Putamen (tissue), 1 donor: ENCODE results near the gene CYP11A1.
"Not testable (repeated sequence)": the region's sequence is repeated elsewhere in the genome, so short reads cannot be mapped to it uniquely, and the experiment has no call there.

ENCODE experiments used
- DNase-seq: peaks from one replicate; pipeline ENCODE4 v3.0.0-alpha.2; 2016; ENCODE audit warnings: low spot score

The CYP11A1 gene

DNA sequence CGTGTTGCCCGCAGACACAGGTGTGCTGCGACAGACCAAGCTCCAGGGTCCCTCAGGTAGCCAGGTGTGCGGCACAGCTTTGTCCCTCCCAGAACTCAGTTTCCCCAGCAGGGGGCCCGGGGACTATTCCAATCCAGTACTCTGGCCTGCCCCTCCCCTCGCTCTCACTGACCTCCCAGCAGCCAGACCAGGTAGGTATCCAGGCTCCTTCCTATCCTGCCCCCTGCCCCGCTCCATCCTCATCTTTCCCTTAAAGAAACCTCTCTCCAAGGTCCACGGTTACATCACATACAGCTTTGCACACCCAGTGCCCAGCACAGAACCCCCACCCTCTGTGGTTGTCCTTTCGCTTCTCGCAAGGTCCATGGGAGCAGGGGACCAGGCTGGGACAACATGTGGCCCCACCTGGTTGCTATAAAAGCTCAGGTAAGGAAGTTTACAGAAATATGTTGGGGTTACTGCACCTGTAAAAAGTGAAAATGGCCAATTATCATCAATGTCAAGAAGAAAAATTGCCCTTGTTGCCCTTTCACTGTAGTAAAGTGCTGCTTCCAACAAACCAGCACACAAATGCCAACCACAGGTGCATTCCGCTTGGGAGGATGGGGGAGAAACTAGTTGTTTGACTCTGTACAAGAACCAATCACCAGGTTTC, 7.3 kb upstream of the CYP11A1 start:
- no peak for DNase-seq

DNA sequence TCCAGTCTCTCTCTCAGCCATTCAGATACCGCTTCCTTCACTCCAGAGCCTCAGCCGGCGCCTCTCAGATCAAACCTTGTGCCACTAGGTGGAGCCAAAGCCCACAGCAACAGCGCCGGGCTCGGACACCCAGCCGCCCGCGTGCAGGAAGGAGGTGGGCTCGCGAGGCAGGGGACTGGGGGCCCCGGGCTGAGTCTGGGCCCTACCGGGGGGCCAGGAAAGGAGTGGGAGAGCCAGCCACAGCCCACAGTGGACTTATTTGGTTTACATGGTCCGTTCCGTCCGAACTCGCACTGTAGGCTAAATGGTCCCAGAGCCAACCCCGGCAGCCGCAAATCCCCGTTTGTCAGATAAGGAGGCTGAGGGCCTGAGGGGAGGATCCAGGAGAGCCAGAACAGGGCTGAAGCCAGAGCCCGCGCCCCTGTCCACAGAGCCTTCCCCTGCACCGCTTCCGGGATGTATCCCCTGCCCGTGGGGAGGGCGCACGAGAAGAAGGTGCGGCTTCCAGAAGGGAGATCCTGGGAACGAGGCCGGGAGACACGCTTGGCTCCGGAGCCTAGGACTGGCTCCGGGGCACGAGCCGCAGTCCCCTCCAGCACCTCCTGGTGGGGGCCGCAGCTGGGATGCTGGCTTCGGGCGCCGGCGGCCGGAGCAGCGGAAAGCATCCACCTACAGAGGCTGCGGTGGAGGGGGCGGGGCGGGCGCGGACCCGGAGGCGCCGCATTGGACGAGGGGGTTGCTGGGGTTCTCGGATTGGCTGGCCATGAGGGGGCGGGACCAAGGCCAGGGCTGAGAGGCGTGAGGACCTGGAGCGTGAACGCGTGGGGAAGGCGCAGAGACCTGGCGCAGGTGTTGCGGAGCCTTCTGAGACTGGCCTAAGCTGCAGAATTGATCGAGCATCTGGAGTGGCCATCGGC, 6.5 kb upstream of the CYP11A1 start:
- DNase-seq = peak; percentile 81

DNA sequence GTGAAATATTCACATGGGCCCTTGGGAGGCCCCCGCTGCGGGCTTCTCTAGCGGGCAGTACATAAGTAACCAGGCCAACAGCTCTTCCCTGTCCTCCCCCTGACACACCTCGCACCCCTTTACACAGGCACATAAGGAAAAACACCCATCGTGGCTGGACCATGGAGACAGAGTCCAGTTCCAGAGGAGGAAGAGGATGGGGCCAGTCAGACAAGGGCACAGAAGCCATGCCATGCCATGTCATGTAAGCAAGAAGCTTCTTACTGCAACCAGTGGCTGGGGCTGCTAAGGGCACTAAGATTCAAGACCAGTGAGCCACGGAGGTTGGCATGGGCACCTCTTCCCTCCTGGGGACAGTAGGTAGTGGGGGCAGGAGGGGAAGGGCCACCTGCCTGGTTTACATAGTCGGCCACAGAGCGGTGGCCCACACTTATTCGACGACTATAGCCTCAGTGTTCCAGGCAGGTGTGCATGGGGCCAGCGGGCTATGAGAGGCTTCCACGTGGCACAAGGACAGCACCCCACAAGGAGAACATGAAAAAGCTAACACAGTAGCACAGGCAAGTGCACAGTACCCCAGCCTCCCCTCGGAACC, 5.7 kb upstream of the CYP11A1 start:
- DNase-seq = no peak

DNA sequence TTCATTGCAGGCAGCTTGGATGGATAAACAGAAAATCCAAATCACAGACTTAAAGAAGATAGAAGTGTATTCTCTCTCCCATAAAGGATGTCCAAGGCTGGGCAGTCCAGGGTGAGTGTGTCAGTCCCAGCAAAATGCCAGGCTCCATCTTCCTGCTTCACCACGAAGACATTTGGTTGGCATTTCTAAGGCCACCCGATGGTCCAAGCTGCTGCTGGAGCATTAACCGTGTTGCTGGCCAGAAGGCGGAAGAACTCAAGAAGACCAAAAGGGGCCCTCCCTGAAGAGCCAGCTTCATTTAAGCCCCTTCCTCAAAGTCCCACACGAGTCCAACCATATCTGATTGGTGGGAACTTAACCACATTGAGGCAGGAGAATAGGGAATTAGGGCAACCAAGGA, 3.0 kb upstream of the CYP11A1 start:
- DNase-seq = no peak

DNA sequence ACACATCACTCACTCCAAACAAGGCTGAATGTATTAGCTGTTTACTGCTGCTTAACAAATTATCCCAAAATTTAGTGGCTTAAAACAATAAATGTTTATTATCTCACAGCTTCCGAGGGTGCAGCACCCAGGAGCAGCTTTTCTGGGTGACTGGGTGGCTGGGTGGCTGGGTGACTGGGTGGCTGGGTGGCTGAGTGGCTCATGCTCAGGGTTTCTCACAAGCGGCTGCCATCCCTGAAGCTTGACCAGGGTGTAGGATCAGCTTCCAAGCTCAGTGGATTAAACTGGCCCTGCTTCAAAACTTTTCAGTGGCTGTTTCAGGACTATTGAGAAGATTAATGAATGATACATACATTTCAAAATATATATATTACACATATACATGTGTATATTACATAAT, 2.3 kb upstream of the CYP11A1 start:
- no peak for DNase-seq

DNA sequence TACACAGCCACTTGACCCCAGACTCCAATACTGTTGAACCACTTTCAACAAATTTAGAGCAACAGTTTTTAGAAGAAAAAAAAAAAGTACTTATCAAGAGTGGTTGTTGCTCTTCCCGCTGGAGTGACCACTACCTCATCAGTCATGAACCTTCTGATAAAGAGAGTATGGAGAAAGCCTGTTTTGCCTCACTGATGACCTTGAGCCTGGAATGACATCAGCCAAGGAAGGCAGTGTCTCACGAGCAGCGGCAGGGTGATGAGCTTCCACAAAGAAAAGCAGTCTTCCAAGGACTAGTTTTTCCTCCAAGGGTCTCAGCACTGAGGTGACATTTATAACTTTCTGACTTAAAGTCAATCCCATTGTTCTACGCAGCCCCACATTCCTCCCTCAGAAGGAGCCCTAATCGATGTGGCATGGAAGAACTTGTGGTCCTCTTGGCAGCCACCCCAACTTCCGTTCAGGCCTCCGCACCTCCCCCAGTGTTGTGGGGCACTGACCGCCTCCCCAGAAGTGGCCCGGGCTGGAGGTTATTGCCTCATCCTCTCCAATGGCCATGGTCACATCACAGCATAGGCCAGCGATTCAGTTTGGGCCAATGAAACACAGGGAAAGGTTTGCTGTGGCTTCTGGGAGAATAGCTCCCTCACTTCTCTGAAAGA, 1.8 kb upstream of the CYP11A1 start:
- DNase-seq = no peak

DNA sequence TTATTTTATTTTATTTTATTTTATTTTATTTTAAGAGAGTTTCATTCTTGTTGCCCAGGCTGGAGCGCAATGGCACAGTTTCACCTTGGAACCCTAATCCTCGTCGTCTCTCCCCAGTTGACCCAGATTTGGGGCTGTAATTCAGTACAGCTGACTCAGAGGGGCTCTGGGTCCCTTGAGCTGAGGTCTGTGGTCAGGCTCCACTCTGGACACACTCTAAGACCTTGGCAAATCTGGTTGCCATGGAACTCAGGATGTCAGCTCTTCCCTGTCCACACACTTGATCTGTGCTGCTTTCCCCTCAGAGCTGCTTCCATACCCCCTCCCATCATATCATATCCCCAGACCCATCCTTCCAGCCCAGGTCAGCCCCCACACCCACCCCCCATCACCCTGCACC, 675 bp upstream of the CYP11A1 start:
- no peak for DNase-seq

DNA sequence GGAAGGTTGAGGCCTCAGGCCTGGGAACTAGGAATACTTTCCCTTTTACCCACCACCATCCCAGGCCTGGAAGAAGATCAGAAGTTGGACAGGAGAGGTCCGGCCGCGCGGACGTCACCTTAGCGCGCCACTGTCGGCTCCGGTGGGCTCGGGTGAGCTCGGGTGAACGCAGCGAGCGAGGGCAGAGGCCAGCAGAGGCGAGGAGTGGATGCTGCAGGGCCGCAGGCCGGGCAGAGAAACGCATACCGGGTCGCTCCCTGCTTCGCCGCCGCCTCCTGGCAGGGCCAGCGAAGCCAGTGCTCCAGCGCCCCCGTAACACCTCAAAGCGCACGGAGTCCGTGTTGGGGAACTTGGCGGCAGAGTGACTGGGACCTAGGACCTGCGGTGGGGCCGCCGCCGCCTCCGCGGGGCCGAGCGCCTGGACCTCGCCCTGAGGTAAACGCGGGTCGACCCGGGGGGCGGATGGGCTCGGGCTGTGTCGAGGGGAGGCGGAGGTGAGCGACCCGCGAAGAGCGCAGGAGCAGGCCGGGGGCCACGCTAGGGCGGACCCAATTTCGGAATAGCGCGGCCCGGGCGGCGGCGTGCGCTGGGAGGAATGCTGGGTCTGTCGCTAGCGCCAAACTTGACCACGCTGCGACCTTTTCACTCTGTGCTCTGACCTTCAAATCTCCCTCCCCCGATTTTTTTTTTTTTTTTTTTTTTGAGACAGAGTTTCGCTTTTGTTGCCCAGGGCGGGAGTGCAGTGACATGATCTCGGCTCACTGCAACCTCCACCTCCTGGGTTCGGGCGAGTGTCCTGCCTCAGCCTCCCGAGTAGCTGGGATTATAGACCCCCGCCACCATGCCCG, 1.6 kb downstream of the CYP11A1 start:
- DNase-seq = no peak

DNA sequence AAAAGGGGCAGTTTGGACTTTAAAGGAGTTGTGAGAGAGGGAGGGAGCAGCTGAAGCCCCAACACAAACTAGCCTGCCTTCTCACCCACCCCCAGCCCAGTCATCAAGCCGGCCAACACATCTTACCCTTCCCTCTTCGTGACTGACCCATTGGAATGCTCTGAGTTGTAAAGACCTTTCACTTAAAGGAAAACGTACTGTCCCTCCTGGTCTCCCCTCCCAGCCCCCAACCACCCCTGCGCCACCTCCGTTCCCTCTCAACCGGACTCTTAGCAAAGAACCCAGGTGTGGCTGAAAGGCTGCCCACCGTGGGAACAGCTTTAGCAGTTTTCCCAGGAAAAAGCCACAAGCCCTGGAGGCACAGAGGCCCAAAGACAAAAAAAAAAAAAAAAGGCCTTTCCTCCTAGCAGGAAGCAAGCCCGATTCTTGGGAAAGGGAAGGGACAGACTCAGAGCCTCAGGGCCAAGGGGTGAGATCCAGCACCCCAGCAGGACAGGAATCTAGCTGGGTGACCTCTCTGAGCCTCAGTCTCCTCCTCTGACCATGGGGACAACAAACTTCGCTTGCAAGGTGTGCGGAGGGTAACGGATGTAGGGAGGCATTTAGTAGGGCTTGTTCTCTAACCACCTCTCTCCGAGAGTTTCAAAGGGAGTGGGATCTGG, 2.4 kb downstream of the CYP11A1 start:
- DNase-seq = no peak

DNA sequence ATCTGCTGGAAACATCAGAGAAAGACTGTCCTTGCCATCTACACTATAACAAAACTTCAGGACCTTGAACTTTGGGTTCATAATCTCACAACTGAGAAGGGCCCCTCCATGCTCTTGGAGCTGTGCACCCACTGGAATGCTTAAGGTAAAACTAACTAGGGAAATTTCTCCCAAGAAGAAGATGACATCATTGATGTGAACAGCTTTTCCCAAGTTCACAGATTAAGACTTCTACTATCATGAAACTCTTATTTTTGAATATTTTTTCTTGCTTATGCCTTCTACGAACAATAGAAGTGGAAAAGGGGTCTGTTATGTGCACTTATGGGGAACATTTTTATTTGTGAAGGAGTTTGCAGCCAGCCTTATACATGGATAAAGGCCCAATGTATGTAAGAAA, 5.0 kb downstream of the CYP11A1 start:
- no peak for DNase-seq

DNA sequence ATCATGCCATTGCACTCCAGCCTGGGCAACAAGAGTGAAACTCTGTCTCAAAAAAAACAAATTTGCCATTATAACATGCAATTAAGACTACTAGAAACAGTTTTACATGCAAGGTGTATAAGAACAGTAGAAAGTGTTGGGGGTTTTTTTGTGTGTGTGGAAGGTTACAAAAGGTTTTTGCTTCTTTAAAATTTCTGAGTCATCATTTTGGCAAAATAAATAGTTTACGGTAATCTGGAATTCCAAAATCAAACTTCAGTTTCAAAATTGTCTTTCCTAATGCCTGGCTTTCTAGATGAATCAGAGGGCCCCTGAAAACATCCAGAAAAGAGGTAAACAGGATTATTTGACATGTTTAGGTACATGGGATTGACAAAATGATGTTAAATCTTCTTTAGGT, 6.6 kb downstream of the CYP11A1 start:
- DNase-seq = not testable (repeated sequence)

DNA sequence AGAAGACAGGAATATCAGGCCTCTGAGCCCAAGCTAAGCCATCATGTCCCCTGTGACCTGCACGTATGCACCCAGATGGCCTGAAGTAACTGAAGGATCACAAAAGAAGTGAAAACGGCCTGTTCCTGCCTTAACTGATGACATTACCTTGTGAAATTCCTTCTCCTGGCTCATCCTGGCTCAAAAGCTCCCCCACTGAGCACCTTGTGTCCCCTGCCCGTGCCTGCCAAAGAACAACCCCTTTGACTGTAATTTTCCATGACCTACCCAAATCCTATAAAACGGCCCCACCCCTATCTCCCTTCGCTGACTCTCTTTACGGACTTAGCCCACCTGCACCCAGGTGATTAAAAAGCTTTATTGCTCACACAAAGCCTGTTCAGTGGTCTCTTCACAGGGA, 8.1 kb downstream of the CYP11A1 start:
- DNase-seq = not testable (repeated sequence)

DNA sequence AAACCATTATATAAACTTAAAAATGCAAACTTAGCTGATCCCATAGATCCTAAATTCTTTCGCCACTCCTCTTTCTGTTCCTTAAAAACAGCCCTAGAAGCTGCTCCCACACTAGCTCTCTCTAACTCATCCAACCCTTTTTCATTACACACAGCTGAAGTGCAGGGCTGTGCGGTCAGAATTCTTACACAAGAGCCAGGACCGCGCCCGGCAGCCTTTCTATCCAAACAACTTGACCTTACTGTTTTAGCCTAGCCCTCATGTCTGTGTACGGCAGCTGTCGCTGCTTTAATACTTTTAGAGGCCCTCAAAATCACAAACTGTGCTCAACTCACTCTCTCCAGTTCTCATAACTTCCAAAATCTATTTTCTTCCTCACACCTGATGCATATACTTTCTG, 9.9 kb downstream of the CYP11A1 start:
- not testable (repeated sequence) for DNase-seq

DNA sequence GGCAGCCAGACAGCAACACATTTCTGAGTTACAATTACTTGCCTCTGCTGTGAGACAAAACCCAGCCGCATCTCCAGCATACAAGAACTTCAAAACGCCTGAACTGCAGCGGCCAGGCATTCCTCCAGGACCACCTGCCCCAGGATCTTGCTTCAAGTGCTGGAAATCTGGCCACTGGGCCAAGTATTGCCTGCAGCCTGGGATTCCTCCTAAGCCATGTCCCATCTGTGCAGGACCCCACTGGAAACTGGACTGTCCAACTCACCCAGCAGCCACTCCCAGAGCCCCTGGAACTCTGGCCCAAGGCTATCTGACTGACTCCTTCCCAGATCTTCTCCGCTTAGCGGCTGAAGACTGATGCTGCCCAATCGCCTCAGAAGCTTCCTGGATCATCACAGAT, 11.4 kb downstream of the CYP11A1 start:
- DNase-seq = not testable (repeated sequence)

DNA sequence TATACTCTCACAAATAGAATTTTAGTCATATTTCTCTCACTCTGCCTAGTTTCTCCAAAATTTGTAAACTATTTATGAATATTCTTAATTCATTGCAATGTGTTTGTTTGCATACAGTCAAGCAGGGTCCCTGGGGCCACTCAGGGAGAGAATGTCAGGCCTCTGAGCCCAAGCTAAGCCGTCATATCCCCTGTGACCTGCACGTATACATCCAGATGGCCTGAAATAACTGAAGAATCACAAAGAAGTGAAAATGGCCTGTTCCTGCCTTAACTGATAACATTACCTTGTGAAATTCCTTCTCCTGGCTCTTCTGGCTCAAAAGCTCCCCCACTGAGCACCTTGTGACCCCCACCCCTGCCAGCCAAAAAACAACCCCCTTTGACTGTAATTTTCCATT, 13.5 kb downstream of the CYP11A1 start:
- not testable (repeated sequence) for DNase-seq

DNA sequence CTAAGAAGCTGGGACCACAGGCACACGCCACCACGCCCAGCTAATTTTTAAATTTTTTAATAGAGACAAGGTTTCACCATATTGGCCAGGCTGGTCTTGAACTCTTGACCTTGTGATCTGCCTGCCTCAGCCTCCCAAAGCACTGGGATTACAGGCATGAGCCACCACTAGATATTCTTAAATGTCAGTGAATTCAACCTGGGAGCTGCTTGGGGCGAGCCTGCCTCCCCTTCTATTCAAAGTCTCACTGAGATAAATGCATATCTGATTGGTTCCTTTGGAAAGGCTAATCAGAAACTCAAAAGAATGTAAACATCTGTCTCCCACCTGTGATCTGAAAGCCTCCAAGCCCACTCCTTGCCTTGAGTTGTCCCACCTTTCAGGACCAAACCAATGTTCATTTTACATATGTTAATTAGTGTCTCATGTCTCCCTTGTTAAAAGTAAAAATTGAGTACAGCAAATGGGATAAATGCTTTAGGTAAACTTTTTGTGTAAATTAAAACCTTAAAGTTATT, 15.0 kb downstream of the CYP11A1 start:
- no peak for DNase-seq

DNA sequence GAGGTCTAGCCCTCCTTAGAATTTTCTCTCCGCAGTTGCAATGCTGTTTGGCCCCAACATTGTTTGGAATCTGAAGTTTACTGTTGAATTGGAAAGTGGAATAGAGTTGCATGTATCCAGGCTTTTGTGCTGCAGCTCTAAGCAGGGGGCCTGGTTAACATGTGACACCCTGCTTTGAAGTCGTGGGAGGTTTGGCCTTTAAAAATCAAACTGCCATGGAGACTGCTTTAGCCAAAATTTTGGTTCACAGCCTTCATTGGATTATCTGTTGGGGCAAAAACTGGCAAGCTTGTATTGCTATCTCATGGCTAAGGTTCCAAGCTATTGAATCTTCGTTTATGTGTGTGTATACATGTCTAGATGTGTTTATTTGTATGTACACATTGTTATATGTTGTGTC, 15.8 kb downstream of the CYP11A1 start:
- DNase-seq = no peak

DNA sequence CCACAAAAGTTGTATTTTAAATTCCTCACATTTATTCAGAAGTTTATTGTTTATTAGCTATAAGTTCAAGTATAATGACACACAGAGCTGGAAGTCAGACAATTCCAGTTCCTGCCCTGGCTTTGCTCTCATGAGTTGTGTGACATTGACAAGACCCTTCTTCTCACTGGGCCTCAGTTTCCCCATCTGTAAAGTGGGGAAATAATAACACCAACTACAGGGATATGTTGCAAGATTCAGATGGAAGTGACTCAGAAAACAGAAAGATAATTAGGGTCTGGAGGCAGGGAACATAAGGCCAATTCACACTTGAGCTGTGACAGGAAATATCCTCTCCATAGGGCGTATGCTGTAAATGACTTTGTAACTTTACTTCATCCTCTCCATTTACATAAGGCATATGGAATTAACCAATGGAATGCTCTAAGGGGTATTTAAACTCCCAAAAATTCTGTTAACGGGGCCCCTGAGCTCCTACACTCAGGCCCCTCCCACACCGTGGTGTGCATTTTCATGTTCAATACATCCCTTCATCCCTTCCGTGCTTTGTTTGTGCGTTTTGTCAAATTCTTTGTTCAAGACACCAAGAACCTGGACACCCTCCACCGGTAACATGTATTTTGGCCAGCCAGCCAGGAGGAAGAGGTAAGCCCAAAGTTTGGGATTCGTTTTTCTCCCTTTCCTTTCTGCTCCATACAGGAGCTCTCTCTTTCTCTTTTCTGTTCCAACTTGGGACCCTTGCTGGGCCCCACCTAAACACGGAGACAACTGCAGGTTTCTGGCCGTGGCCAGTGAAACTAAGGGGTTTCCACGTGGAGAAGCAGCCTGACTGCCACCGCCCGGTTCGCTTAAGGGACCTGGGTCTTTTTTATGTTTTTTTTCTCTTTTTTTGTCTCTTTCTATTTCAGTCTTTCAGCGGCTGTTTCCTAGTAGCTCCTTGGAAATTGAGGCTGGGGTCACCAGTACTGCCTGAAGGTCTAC, 16.9 kb downstream of the CYP11A1 start:
- DNase-seq = no peak

DNA sequence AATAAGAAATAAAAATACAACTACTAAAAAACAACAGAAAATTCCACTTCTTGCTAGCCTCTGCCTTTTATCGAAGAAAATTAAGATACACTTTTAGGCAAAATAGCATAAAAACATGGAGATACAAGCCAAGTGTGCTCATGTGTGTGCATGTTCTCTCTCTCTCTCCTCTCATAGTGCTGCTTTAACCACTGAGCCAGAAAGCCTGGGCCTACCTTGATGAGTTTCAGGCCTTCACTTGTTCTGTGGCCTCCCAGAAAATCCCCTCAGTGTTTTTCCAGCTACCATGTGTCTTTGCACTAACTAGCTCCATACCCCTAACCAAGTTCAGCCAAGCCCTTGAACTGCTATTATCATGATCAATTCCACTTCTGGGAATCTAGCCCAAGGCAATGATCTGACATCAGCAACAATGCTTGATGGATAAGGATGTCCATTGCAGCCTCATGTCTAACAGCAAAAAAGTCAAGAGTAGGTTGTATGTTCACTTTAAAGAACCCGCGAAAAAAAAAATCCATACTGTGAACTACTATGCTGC, 18.1 kb downstream of the CYP11A1 start:
- DNase-seq = no peak
